HCT116 (cell line): ENCODE data around the gene RGP1.

Source experiments
- POLR2AphosphoS5 ChIP-seq: IDR thresholded peaks from 2 replicates; pipeline ENCODE4 v1.6.1; 2011; ENCODE audit warnings: mild to moderate bottlenecking, low read depth, low read length, moderate library complexity
- RAD21 ChIP-seq: IDR thresholded peaks from 2 replicates; pipeline ENCODE4 v1.6.1; 2012; ENCODE audit warnings: low read depth, mild to moderate bottlenecking
- SRF ChIP-seq: IDR thresholded peaks from 2 replicates; pipeline ENCODE4 v1.6.1; 2012; ENCODE audit warnings: low read depth
- TF ChIP-seq, protein P1 (sequence below), 3 experiments: fragments of 200-600 bp in 1 of 3; sonication (generic) in 1 of 3; IDR thresholded peaks in 2 of 3; conservative IDR thresholded peaks in 1 of 3; 2 replicates each; pipeline ENCODE4 v1.5.1; 2012 to 2017; ENCODE audit warnings: low read depth in 2 of 3, low read length in 2 of 3, antibody characterized with exemption in 1 of 3, borderline replicate concordance in 1 of 3, control low read depth in 1 of 3, mild to moderate bottlenecking in 1 of 3, mixed read lengths in 1 of 3, mixed run types in 1 of 3, moderate library complexity in 1 of 3; ENCODE audit not compliant: insufficient read depth in 1 of 3
- TF ChIP-seq, protein P2 (sequence below): IDR thresholded peaks from 2 replicates; pipeline ENCODE4 v1.6.1; 2012; ENCODE audit warnings: low read depth
- TF ChIP-seq, protein P3 (sequence below): IDR thresholded peaks from 2 replicates; pipeline ENCODE4 v1.6.1; 2012

DNA sequence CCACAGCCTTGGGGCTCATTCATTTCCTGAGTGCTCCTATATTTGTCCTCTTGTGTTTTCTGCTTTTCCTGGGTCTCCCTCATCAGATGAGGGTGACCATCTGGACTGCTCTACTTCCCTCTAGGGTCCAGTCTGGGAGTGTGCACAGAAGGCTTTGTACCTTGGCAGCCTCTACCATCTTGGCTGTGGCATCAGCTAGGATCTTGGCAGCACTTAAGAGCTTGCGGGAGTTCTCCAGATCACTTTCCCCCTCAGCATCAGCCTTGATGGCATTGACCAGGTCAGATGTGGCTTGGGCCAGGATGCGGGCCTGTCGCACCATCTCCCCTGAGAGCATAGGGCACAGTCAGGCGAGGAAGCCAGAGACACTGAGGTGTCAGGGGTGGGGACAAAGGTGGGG, 32.9 kb upstream of the RGP1 start:
- TF ChIP-seq RAD21 (peak; percentile 8; the same call in 1 of the 2 replicates), POLR2AphosphoS5 (no peak), SRF (no peak)
- TF ChIP-seq, protein P1, sequence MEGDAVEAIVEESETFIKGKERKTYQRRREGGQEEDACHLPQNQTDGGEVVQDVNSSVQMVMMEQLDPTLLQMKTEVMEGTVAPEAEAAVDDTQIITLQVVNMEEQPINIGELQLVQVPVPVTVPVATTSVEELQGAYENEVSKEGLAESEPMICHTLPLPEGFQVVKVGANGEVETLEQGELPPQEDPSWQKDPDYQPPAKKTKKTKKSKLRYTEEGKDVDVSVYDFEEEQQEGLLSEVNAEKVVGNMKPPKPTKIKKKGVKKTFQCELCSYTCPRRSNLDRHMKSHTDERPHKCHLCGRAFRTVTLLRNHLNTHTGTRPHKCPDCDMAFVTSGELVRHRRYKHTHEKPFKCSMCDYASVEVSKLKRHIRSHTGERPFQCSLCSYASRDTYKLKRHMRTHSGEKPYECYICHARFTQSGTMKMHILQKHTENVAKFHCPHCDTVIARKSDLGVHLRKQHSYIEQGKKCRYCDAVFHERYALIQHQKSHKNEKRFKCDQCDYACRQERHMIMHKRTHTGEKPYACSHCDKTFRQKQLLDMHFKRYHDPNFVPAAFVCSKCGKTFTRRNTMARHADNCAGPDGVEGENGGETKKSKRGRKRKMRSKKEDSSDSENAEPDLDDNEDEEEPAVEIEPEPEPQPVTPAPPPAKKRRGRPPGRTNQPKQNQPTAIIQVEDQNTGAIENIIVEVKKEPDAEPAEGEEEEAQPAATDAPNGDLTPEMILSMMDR (IDR thresholded peaks at IDR 0.05 in 2 of 3, conservative IDR thresholded peaks at IDR 0.05 in 1 of 3; ENCODE audit: borderline replicate concordance in 1 of 3, insufficient read depth in 1 of 3, low read depth in 2 of 3, low read length in 2 of 3): no peak
- TF ChIP-seq, protein P2, sequence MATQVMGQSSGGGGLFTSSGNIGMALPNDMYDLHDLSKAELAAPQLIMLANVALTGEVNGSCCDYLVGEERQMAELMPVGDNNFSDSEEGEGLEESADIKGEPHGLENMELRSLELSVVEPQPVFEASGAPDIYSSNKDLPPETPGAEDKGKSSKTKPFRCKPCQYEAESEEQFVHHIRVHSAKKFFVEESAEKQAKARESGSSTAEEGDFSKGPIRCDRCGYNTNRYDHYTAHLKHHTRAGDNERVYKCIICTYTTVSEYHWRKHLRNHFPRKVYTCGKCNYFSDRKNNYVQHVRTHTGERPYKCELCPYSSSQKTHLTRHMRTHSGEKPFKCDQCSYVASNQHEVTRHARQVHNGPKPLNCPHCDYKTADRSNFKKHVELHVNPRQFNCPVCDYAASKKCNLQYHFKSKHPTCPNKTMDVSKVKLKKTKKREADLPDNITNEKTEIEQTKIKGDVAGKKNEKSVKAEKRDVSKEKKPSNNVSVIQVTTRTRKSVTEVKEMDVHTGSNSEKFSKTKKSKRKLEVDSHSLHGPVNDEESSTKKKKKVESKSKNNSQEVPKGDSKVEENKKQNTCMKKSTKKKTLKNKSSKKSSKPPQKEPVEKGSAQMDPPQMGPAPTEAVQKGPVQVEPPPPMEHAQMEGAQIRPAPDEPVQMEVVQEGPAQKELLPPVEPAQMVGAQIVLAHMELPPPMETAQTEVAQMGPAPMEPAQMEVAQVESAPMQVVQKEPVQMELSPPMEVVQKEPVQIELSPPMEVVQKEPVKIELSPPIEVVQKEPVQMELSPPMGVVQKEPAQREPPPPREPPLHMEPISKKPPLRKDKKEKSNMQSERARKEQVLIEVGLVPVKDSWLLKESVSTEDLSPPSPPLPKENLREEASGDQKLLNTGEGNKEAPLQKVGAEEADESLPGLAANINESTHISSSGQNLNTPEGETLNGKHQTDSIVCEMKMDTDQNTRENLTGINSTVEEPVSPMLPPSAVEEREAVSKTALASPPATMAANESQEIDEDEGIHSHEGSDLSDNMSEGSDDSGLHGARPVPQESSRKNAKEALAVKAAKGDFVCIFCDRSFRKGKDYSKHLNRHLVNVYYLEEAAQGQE: no peak
- TF ChIP-seq, protein P3, sequence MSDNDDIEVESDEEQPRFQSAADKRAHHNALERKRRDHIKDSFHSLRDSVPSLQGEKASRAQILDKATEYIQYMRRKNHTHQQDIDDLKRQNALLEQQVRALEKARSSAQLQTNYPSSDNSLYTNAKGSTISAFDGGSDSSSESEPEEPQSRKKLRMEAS: no peak
